ENCODE data around the gene PLK4. TPM values are rescaled to one million over a fixed set of nuclear protein-coding genes. Genes with fewer than 3 reads are reported as not detected.
A peak's percentile ranks its signal among the peaks of the same experiment; 100 is the strongest.

Gene PLK4
- total RNA-seq, result 1 to 10 TPM in 5 of 9 donors, under 1 TPM in 4; 0.25 to 4.0 (median 1.1) TPM
- under 1 TPM; 0.19 to 0.25 TPM for polyA plus RNA-seq
- long read RNA-seq, donor 1, partial matches to known transcripts, result 0 of 1 reads
- long read RNA-seq, donor 1, other reads (novel, unspliced or antisense), result 1 of 1 reads
- long read RNA-seq, donor 2, partial matches to known transcripts, result 0 of 2 reads
- long read RNA-seq, donor 2, other reads (novel, unspliced or antisense), result 1 of 2 reads
- long read RNA-seq, donor 3, result 0 reads

DNA sequence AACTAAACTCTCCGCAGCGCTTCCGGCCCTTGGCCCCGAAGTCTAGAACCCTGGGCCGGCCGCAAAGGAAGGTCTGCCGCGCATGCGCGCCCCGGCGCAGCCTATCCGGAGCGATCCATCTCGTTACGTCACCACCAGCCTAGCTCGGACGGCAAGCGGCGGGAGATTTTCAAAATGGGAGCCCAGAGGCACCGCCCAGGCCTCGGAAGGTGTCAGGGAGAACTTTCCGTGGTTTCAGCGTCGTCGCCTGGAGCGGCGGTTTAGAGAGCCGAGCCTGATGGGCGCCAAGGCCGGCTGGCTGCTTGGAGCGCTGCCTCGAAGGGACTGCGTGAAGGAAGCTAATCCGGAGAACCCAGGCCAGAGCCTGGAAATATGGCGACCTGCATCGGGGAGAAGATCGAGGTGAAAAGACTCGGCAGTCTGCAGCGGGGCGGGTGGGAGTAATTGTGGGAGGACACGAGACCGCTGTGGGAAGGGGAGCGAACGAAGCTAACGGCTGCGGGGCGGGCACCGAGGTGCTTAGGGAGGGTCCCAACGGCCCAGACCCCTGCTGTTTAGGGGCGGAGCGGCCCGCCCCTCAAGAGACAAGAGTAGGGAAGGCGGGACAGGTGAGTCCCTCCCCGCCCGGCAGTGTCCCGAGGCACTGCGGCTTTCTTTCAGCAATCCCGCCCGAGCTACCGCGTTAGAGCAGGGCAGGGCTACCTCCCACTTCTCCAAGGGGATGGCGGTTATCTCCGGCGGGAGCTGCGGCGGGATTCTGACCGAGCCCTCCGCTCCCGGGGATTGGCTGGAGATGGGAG lies at the start of gene PLK4:
PLK4 (plus strand) TSS at position 131 of the 800 bp plus-strand sequence; CDS start at position 373, 242 bp downstream.
- Histone ChIP-seq H3K4me1 (peaks cover 0 to 21% (median 10%) of the 10 kb centered on the region in 12 donors), H3K27me3 (no peaks in the 10 kb centered on the region), H3K27ac (peak within 1 kb of the TSS in 11 of 12 donors; percentile 21 to 90 (median 74)), H3K4me3 (peak within 1 kb of the TSS; percentile 56 to 89 (median 77)), H3K36me3 (peaks cover 0 to 4% (median 0%) of the 10 kb centered on the region in 9 donors), H3K9me3 (no peaks in the 10 kb centered on the region)
- peak; percentile 94 to 98 (median 97) for DNase-seq
- ATAC-seq, result peak; percentile 99
- intact Hi-C loops (cut with DNase I), result loop anchor here in 6 of 10 donors (5.0 to 10.0 kb wide), 5 partner anchors 81 to 99 kb away; partner anchors contain the start of genes ABHD18 (in 4 of the 6), HSPA4L (in 4 of the 6) and MFSD8 (in 4 of the 6)
- TF ChIP-seq, protein P1, sequence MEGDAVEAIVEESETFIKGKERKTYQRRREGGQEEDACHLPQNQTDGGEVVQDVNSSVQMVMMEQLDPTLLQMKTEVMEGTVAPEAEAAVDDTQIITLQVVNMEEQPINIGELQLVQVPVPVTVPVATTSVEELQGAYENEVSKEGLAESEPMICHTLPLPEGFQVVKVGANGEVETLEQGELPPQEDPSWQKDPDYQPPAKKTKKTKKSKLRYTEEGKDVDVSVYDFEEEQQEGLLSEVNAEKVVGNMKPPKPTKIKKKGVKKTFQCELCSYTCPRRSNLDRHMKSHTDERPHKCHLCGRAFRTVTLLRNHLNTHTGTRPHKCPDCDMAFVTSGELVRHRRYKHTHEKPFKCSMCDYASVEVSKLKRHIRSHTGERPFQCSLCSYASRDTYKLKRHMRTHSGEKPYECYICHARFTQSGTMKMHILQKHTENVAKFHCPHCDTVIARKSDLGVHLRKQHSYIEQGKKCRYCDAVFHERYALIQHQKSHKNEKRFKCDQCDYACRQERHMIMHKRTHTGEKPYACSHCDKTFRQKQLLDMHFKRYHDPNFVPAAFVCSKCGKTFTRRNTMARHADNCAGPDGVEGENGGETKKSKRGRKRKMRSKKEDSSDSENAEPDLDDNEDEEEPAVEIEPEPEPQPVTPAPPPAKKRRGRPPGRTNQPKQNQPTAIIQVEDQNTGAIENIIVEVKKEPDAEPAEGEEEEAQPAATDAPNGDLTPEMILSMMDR (IDR thresholded peaks at IDR 0.05), result no peak
- TF ChIP-seq POLR2A (IDR thresholded peaks at IDR 0.05), result no peak
- 0 to 1% (median 0%) methylated on average over 46 to 70 of the region's 70 CpGs for WGBS, 4 donors

DNA sequence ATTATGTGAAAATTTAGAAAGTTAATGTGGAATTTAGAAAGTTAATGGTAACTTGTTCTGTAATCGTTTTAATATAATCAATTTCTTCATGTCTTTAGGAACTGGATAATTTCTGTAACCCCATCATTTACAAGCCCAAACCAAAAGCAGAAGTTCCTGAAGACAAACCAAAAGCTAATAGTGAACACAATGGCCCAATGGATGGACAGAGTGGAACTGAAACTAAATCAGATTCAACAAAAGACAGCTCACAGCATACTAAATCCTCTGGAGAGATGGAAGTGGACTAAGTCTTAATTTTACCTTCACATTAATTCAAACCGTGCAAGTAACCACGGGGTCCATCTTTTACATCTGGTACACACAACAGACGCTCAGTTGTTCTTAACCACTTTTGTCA lies 48.1 kb upstream of the PLK4 start:
- DNase-seq, result no peak
- Histone ChIP-seq H3K4me1 (no peaks in the 10 kb centered on the region), H3K27ac (no peak overlapping the region), H3K9me3 (no peaks in the 10 kb centered on the region), H3K36me3 (peaks cover 0 to 56% (median 7%) of the 10 kb centered on the region in 9 donors), H3K27me3 (no peaks in the 10 kb centered on the region), H3K4me3 (no peak overlapping the region)
- no peak for TF ChIP-seq POLR2A (IDR thresholded peaks at IDR 0.05)
- TF ChIP-seq, protein P1 (IDR thresholded peaks at IDR 0.05), result no peak
- intact Hi-C loops (cut with DNase I), result no loop called here
- 84 to 94% (median 90%) methylated on average over 4 of the region's 4 CpGs for WGBS, 4 donors
- no peak for ATAC-seq

DNA sequence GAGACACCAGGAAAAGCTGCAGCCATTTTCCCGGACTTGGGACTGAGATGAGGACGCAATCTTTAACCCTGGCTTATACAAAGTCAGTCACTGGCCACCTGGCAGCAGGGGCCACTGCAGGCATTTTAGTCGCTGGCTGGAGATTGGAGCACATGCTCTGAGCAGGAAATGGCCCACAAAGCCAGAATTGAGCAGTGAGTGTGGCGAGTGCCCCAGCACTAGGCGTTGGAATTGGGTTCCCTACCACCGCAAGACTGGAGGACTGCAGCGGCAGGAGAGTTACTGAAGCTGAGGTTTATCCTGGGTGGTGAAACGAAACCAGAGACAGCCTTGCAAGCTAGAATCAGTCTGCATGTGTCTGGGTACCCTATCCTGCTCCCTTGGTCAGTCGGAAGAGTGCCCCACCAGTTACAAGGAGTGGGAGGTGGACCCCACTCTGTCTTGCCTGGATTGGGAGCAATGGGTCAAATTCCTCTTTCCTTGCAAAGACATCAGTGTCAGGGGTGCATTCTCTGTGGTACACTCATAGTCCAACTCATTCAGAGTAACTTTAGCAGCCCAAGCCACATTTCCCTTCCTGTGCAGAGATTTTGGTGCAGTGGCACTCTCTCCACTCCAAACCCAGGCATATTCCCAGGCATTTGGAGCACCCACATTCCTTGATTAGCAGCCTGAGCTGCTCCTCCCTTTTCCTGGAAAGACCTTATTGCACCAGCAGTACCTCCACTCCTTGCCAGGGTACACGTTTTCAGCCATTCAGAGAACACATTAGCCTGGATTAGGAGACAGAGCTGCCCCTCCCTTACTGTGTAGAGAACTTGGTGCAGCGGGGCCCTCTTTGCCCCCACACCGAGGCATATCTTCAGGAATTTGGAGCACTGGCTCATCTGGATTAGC lies 36.7 kb upstream of the PLK4 start:
- Histone ChIP-seq H3K4me3 (no peak overlapping the region), H3K27ac (no peak overlapping the region), H3K36me3 (no peaks in the 10 kb centered on the region), H3K9me3 (peaks cover 0 to 28% (median 12%) of the 10 kb centered on the region in 12 donors), H3K27me3 (no peaks in the 10 kb centered on the region), H3K4me1 (no peaks in the 10 kb centered on the region)
- WGBS, 4 donors, result 87 to 90% (median 89%) methylated on average over 12 of the region's 12 CpGs
- TF ChIP-seq, protein P1 (IDR thresholded peaks at IDR 0.05), result no peak
- TF ChIP-seq POLR2A (IDR thresholded peaks at IDR 0.05), result no peak
- intact Hi-C loops (cut with DNase I), result no loop called here
- DNase-seq (no peak), ATAC-seq (peak in 1 of 4 donors; percentile 27)

Data from heart left ventricle (tissue), 16 donors.